ENCODE measurements around the gene POU1F1.

Gene POU1F1

DNA sequence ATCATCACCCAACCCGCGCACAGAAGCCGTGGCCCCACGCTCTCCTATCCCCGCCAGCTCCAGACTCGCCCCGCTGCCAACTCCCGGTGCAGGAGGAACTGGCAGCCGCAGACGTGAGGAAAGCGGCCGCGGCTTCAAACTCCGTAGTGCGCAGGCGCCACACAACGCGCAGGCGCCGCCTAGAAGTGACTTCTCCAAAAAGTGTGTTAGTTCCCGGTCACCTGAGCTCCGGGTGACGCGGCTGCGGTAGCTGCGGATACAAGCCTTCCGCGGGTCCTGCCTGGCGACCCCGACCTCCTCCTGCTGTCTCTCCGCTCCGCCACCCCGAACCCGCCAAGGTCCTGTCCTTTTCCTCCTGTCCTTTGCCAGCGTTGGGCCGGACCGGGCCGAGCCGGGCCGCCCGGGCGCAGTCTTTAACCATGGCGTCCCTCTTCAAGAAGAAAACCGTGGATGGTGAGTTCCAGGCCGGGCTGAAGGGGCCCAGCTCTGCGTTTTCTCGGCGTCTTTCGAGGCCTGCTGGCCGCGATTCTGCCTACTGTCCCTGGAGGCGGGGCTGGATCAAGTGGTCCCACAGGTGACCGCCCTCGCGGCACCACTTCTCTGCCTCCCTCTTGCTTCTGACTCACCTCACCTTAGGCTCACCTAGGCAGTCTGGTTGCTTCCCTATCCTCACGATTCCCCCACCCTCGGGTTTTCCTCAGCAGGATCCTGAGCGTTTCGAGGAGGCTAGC lies 49.1 kb downstream of the POU1F1 start, which contains the start of gene CHMP2B:
TSS of gene CHMP2B (plus strand) at position 206 of the 731 bp plus-strand sequence. CDS start at position 420, 214 bp downstream.
- TF ChIP-seq, protein P1, sequence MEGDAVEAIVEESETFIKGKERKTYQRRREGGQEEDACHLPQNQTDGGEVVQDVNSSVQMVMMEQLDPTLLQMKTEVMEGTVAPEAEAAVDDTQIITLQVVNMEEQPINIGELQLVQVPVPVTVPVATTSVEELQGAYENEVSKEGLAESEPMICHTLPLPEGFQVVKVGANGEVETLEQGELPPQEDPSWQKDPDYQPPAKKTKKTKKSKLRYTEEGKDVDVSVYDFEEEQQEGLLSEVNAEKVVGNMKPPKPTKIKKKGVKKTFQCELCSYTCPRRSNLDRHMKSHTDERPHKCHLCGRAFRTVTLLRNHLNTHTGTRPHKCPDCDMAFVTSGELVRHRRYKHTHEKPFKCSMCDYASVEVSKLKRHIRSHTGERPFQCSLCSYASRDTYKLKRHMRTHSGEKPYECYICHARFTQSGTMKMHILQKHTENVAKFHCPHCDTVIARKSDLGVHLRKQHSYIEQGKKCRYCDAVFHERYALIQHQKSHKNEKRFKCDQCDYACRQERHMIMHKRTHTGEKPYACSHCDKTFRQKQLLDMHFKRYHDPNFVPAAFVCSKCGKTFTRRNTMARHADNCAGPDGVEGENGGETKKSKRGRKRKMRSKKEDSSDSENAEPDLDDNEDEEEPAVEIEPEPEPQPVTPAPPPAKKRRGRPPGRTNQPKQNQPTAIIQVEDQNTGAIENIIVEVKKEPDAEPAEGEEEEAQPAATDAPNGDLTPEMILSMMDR (IDR thresholded peaks at IDR 0.05): no peak

DNA sequence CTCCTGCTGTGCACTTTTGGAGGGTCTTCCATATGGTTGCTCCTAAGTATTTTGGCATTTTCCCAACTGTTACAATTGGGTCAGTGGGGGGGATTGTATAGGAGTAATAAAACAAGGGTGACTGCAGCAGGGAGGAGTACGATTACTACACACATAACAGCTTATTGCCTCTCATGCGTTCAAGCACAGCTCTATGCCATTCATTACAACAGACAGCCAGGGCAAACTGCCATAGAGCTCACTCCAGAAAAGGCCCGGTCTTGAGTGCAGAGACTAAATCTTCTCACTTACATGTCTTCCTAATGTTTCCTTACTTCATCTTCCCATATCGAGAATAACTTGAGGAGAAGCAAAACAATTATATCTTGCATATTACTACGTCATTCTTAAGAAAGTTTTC lies 50.7 kb downstream of the POU1F1 start:
- TF ChIP-seq, protein P1 (IDR thresholded peaks at IDR 0.05): no peak

DNA sequence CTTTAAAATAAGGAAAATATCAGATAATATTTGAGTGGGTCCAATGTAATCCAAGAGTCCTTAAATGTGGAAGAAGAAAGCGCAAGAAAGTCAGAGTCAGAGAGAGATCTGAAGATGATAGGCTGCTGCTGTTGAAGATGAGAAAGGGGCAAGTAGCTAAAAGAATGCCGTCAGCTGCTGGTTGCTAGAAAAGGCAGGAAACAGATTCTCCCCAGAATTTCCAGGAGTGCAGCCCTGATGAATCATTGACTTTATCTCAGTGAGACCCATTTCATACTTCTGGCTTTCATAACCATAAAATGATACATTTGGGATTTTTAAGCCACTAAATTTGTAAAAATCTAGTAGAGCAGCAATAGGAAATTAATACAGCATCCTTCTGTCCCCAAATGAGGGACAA lies 56.8 kb downstream of the POU1F1 start:
- TF ChIP-seq, protein P1 (IDR thresholded peaks at IDR 0.05): no peak

DNA sequence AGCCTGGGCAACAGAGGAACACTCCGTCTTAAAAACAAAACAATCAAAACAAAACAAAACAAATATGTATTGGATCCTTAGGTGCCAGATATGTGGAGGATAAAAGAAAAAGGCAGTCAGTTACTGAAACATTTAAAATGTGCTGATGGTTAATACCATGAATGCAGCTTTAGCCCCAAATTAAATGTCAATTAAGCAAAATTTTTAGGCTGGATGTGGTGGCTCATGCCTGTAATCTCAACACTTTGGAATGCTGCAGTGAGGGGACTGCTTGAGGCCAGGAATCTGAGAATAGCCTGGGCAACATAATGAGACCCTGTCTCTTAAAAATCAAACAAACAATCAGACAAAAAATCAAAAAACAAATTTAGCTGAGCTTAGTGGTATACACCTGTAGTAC lies 57.8 kb downstream of the POU1F1 start:
- TF ChIP-seq, protein P1 (IDR thresholded peaks at IDR 0.05): no peak

Data from LNCAP (cell line).